ENCODE results near the gene TIGAR.

The TIGAR gene

DNA sequence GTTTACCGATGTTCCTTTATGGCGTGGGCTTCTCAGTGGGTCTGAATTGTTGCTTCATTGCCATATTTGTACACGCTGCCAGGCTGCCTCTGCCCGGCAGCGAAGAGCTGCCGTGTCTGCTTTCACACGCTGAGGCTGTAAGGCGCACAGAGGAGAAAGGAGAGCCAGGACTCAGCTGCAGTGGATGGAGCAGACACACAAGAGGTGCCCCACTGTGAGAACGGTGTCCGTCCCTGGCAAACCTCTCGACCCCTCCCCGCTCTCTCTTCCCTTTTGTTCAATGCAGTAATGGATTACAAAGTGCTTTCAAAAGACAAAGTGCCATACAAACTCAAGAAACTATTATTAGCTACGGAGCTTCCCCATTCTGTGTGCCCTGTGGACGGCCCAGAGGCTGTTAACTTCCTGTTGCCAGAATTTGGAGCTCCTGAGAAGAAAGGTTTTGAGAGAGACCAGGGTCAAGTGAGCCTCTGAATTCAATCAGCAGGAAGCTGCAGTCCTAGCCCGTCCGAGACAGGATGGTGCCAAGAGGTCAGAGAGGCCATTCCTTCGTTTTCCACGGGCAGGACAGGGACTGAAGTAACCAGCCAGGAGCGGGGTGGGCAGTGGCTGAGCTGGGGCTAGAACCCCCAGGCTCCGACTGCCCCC, 31.7 kb upstream of the TIGAR start:
- TF ChIP-seq, protein P1, sequence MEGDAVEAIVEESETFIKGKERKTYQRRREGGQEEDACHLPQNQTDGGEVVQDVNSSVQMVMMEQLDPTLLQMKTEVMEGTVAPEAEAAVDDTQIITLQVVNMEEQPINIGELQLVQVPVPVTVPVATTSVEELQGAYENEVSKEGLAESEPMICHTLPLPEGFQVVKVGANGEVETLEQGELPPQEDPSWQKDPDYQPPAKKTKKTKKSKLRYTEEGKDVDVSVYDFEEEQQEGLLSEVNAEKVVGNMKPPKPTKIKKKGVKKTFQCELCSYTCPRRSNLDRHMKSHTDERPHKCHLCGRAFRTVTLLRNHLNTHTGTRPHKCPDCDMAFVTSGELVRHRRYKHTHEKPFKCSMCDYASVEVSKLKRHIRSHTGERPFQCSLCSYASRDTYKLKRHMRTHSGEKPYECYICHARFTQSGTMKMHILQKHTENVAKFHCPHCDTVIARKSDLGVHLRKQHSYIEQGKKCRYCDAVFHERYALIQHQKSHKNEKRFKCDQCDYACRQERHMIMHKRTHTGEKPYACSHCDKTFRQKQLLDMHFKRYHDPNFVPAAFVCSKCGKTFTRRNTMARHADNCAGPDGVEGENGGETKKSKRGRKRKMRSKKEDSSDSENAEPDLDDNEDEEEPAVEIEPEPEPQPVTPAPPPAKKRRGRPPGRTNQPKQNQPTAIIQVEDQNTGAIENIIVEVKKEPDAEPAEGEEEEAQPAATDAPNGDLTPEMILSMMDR (IDR thresholded peaks at IDR 0.05; ENCODE audit: extremely low read depth, missing control alignments) = no peak
- DNase-seq (ENCODE audit: low spot score) = no peak

- TF ChIP-seq, protein P1 (IDR thresholded peaks at IDR 0.05; ENCODE audit: extremely low read depth, missing control alignments) = no peak
- DNase-seq (ENCODE audit: low spot score) = no peak
Observed at GRCh38 chr12:4289998-4290790, 30.8 kb upstream of the TIGAR start.

- TF ChIP-seq, protein P1 (IDR thresholded peaks at IDR 0.05; ENCODE audit: extremely low read depth, missing control alignments) = no peak
- DNase-seq (ENCODE audit: low spot score) = no peak
Observed at GRCh38 chr12:4292341-4293073, 28.5 kb upstream of the TIGAR start.

DNA sequence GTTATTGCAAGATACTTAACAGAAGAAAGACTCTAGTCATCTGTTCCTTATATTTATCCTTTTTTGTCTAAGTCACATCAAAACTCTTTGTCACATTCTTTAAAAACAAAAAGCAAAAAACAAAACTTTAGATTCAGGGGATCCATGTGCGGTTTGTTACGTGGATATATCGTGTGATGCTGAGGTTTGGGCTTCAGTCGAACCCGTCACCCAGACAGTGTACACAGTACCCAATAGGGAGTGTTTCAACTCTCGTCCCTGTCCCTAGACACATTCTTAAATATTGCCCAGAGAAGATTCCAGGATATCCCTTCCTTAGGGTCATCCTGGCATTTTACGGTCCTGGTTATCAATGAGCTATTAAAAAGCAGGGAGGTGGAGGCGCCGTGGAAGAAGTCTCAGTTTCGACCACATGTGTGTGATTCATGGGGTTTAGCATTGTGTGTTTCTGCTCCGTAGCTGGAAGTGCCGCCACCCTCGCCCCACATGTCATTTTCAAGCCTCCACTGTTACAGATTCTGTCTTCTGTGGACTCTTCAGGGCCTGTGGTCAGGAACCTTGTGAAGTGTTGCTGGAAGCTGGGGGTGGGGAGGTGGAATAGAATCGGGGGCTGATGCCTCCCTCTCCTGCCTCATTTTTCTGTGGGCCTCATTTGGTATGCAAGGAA, 27.6 kb upstream of the TIGAR start:
- TF ChIP-seq, protein P1 (IDR thresholded peaks at IDR 0.05; ENCODE audit: extremely low read depth, missing control alignments) = no peak
- DNase-seq (ENCODE audit: low spot score) = no peak

DNA sequence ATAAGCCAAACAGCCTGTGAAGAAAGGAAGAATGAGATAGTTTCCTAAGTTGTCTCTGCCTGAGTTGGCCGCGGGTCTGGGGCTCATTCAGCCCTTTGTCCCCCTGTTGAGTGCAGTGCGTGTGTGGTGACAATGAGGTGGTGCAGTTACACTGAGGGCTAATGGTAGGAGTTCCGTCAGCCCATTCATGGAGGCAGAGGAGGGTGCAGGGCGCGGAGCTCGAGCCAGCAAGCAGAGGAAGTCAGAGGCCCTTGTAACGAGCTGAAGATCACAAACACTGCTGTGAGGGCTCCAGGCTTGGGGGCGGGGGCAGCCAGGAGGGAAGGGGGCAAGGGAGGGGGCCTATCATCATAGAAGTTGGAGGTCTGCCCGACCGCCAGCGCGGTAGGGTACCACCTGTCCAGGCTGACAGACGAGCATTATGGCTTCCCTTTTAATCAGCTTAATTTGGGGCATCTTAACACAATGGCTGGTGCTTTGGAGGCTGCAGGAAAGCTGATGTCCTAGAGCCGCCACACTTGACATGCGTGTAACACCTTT, 27.0 kb upstream of the TIGAR start:
- DNase-seq (ENCODE audit: low spot score) = no peak
- TF ChIP-seq, protein P1 (IDR thresholded peaks at IDR 0.05; ENCODE audit: extremely low read depth, missing control alignments) = no peak

- TF ChIP-seq, protein P1 (IDR thresholded peaks at IDR 0.05; ENCODE audit: extremely low read depth, missing control alignments) = no peak
Observed at GRCh38 chr12:4296751-4297150, 24.3 kb upstream of the TIGAR start.

More at GRCh38 chr12:4296751-4297150, 24.3 kb upstream of the TIGAR start:
- DNase-seq (ENCODE audit: low spot score) = no peak
